Dermis blood vessel endothelial cell (primary cell): Measurements from ENCODE around the gene HES1. TPM values are rescaled to one million over a fixed set of nuclear protein-coding genes. Genes with fewer than 3 reads are reported as not detected.

Experiments
- DNase-seq: peaks from one replicate; pipeline ENCODE4 v3.0.0; 2010
- total RNA-seq: library from RNA; depleted of rRNA; stranded (reverse); fragments of >200 nt; gene quantifications from 2 replicates; pipeline ENCODE4 v1.2.3, GENCODE V29; 2014

HES1 gene
- total RNA-seq, 1 donor from 2014 or later = 91.0 TPM

DNA sequence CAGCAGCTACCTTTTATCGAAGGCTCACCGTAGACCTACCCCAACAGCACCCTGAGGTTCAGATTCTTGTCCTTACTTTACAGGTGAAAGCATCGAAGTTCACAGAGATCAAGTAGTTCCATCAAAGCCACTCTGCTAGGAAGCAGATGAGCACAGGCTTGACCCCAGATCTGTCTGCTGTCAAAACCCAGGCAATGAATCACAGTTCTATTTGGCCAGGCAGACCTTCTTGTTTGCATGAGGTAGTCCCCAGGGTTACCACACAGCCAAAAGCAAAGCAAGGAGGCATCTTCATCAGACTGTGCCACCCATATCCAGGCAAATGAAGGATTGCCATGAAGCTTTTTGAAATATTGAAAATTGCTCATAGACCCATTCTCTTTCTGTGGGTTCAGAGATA is 33.0 kb downstream of the HES1 start:
- DNase-seq = no peak

DNA sequence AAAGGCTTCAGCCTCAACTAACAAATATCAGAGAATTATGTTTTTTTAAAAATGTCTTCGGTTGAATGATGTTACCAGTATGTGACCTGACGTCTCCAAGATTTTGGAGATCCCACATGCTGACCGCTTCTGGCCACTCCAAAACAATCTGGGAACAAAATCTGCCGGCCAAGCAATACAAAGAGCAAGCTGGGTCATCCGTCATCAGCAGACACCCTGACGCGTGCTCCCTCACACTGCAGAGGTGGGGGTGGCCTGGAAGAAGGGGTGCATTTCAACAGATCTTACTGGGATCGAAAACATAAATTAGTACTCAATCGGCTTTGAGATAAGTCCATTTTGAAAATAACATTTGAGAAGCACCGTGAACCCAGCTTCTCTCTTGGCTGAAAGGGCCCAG is 33.6 kb downstream of the HES1 start:
- no peak for DNase-seq

DNA sequence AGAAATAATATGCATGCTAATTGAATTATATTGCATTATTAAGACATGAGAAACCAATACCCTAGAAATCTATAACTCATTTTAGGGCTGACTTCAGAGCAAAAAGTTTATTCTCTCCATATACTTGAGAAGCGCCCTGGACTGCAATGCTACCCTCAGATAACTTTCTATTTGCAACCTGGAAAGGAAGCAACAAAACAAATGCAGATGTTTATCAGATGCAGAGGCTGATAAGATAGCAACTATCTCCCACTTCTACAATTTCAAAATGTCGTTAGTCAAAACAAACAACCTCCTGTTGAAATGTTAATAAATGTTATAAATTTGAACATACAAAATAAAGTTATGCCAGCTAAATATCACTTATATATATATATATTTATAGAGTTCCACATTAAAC is 34.8 kb downstream of the HES1 start:
- DNase-seq = no peak

DNA sequence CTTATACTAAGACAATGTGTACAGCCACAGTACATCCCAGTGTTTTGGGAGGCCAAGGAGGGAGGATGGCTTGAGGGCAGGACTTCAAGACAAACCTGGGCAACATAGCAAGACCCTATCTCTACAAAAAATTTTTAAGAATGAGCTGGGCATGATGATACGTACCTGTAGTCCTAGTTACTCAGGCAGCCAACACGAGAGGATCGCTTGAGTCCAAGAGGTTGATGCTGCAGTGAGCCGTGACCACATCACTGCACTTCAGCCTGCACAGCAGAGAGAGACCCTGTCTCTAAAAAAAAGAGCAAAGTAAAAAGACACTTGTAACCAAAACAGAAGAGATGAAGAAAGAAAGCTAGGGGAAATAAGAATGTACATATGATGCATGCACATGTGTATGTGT is 38.5 kb downstream of the HES1 start:
- DNase-seq = no peak

GRCh38 chr3:194174980-194175379 is 39.0 kb downstream of the HES1 start:
- DNase-seq = no peak

DNA sequence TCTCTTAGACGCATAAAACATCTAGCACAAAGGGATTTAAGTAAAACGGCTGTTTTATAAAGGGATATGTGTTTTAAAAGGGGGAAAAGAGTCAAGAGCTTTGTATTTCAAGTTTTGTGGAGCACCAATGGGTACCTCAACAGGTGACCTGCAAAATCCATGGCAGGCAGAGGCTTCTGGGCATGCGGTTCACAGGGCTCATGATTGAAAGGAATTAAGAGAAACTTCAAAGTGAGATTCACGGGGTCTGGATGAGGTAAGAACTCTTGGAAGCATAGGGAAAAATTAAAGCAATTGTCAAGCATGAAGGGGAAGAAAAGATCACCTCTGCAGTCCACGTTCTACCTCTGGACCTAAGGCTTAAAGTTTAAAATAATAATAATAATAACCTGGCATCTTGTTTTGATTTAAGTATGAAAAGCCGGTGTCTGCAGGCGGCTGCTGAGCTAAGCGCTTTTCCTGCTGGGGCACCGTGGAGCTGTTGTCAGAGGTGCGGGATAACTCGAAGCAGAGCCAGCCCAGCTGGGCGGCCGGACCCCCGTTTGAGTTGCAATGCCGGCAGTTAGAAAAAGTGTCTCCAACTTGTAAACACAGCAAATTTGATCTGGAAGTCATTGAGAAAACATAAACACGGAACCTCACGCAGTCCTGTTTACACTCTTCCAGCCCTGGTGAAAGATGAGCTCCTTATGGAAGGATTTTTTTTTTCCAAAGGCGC is 40.5 kb downstream of the HES1 start:
- no peak for DNase-seq

DNA sequence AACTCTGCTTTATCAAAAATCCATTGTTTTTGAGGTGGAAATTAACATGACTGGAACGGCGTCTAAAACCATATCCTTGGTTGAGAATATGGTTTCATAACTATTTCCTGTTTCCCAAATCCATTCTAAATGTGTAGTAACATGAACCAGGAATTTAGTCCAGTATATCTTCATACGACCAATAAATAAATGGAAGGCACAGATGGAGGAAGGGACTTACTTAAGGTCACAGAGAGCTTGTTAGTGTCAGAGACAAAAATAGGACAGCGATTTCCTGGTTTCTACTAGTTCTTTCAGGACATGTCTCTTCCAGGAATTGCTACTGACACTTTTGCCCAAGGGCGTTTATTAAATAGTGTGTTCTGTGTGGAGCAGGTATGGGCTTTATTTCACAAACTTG is 41.2 kb downstream of the HES1 start:
- peak; percentile 43 for DNase-seq

GRCh38 chr3:194178128-194178527 is 42.2 kb downstream of the HES1 start:
- no peak for DNase-seq

DNA sequence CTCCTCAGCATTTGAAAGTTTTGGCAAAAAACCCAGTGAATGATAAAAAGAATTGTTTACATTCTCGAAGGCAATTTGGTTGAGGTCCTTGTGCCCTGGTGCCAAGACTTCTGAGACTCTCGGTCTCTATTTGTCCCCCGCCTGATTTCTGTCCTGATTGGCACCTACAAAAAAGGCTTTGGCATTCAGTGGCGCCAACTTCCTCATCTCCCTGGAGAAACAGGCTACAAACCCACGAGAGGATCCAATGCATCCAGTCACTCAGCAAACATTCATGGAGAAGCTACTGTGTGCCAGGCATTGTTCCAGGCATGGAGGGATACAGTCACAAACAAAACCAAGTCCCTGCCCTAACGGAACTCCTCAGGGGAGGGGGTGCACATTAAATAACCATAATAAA is 42.7 kb downstream of the HES1 start:
- no peak for DNase-seq

GRCh38 chr3:194180570-194180969 is 44.6 kb downstream of the HES1 start:
- no peak for DNase-seq

- no peak for DNase-seq
Measured at GRCh38 chr3:194181612-194182529, 45.9 kb downstream of the HES1 start.

DNA sequence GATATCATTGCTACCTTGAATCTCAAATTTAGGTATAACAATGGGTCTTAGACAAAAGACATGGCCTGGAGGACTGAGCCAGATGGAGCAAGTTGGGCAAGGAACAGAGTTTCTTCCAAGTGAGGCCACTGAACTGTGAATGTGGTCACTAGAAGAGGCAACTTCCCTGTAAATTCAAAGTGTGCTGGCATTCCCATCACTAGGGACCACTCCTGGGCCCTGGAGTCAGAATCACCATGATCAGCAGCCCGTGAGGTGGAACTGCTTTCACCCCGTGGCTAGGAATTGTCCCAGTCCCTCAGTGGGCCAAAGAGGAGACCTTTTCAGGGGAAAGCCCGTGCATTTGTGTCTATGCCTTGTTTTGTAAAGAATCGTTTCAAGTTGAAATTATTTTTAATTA is 47.3 kb downstream of the HES1 start:
- no peak for DNase-seq

DNA sequence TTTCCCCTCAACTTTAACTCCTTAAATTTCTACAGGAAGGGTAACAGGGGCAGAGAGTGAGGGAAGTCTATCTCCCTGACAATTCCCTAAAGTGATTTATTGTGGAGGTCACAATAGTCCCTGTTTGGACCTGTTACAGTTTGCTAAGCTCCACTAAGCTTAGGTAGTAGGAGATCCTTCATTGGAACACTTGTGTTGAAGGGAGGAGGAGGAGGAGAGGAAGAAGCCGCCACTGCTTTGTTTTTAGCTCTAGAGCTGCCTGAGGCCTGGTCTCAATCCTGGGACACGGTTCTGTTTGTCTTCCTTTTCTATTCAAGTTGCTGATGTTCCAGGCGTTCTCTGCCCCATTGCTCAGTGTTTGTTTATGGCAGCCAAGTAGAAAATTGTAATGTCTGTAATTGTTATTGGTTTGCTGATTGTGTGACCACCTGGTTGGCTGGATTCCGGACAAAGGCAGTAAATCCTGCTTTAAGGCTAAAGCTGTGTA is 48.4 kb downstream of the HES1 start:
- peak; percentile 42 for DNase-seq

- no peak for DNase-seq
Measured at GRCh38 chr3:194184801-194185200, 48.9 kb downstream of the HES1 start.

DNA sequence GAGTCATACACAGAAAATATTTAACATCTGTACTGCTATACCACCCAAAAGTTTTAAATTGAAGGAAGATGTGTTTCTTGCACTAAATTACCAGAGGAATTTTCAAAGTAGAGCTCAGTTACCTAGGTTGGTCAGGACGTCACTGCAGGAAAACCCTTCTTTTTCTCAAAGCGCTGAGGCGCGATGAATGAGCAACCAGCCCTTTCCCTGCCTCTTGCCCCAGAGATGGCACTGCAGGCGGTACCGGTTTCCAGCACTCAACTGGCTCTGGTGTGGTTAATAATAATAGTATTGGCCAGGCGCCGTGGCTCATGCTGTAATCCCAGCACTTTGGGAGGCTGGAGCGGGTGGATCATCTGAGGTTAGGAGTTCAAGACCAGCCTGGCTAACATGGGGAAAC is 49.3 kb downstream of the HES1 start:
- DNase-seq = no peak

DNA sequence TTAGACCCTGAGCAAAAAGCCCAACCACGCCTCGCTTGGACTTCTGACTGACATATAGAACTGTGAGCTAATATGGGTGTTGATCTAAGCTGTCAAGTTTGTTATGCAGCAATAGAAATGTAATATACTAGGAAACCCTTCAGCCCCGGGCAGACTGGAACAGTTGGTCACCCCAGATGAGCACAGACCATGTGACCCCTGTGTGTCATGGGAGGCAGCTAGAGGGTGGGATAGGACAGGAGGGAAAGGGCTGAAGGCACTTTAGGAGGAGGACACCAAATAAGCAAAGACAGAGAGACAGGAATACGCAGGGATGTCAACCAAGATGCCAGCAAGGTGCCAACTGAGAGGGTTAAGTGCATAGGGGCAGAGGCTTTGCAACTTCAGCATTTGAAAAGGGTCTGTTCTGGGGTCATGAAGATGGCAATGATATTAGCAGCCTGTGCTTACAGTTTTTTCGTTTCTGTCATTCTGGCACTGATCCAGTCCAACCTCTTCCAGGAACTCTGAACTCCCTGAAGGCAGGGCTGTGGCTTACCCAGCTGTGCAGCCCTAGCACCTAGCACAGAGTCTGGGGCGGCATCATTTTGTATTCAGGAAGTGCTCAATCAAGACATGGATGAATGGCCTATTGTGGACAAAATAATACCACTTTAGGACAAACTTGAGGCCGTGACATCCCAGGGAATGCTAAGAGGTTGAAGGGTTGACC is 51.4 kb downstream of the HES1 start:
- no peak for DNase-seq

Other genes with a start within 250 kb of the HES1 start
- gene CPN2, start 215.2 kb downstream of the HES1 start, total RNA-seq = not detected in 2 replicates
- gene LRRC15, start 233.6 kb downstream of the HES1 start, total RNA-seq = 0.28 and 0.51 TPM in 2 replicates